Measurements from ENCODE around the gene ZNF701. TPM values are rescaled to one million over a fixed set of nuclear protein-coding genes. Genes with fewer than 3 reads are reported as not detected.
"Not testable (repeated sequence)": the region's sequence is repeated elsewhere in the genome, so short reads cannot be mapped to it uniquely, and the experiment has no call there.

ZNF701 gene
- total and polyA plus RNA-seq, 2 of the 13 experiments (the other 11 are each of a cell fraction or from before 2014, with no cell fraction given): 4.5 to 6.3 TPM

DNA sequence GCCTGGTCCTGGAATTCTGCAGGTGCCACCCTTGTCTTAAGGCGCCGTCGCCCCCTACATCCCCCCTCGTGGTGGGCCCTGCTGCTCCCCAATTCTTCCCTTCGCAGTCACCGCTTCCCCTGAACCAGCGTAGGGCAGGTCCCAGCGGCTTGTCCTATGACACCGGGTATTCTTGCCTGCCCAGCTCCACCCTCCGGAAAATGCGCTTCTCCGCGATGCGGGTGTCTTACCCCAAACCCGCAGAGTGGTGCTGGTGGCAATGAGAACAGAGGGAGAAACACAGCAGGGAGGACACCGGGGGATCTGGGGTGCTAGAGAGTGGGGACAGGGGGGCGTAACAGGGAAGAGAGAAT, 33.7 kb upstream of the ZNF701 start:
- ATAC-seq: no peak
- ChIA-PET POLR2A (no interaction called here), CTCF (ENCODE audit: low intra/inter-chr PET ratio, low total read pairs) (no interaction called here)
- Histone ChIP-seq H2AFZ (ENCODE audit: low read length) (no peak overlapping the region), H3K27me3 (ENCODE audit: control insufficient read depth in 1 of 2, insufficient read depth in 2 of 2, low read length in 2 of 2) (no peaks in the 10 kb centered on the region), H3K27ac (ENCODE audit: extremely low read length, insufficient read depth, low read length) (no peak overlapping the region), H3K36me3 (replicated peaks in 1 of 2; ENCODE audit: control insufficient read depth in 1 of 2, insufficient read depth in 2 of 2, low read length in 2 of 2) (peaks cover 0 to 8% of the 10 kb centered on the region in 2 experiments; a peak in 3 of 5 replicates), H3K9ac (ENCODE audit: insufficient read depth, low read depth, low read length) (no peak overlapping the region), H3K4me2 (ENCODE audit: low read depth, low read length) (no peak overlapping the region), H3K9me3 (ENCODE audit: low read length) (peaks cover 11% of the 10 kb centered on the region), H3K79me2 (ENCODE audit: insufficient read depth, low read length) (no peaks in the 10 kb centered on the region), H3K4me3 (replicated peaks in 1 of 3; ENCODE audit: insufficient read depth in 1 of 3, low read depth in 2 of 3, low read length in 3 of 3) (no peak overlapping the region), H3K4me1 (ENCODE audit: insufficient read depth, low read length) (no peaks in the 10 kb centered on the region), H4K20me1 (ENCODE audit: insufficient read depth, low read length) (no peaks in the 10 kb centered on the region)
- TF ChIP-seq ZNF512B (CRISPR knock-in tag; IDR thresholded peaks at IDR 0.05; ENCODE audit: borderline replicate concordance) (no peak), KAT2B (IDR thresholded peaks at IDR 0.05; ENCODE audit: borderline replicate concordance, low read depth, low read length) (no peak)
- WGBS (ENCODE audit: low lambda C conversion rate): 95% methylated on average over 17 of the region's 17 CpGs
- intact Hi-C loops (cut with micrococcal nuclease; ENCODE audit: unreplicated experiment): no loop called here
- BruUV-seq (replicated peaks): no TSS peak
- in situ Hi-C loops (cut with HindIII; ENCODE audit: extremely low pct_ligation_motif_present, low pct_unique_long_range_greater_than_20kb): no loop called here
- no peak for FAIRE-seq
- no peak for DNase-seq (ENCODE audit: low spot score)

DNA sequence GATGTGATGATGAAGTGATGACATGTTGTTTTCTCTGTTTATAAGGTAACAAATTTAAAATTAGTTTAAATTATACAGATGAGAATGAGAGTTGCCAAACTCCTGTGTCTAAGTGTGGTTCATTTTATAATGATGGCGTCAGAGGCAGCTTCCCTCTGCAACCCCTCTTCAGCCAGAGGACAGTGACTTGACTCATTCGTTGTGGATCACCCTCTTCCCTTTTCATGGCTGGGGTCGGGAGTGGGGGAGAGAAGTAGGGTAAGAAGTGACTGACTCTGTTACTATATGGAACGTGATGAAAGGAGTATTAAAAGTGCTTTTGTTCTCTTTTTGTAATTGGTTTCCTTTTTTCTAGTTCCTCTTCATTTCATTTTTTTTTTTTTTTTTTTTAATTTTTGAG, 31.3 kb upstream of the ZNF701 start:
- in situ Hi-C loops (cut with HindIII; ENCODE audit: extremely low pct_ligation_motif_present, low pct_unique_long_range_greater_than_20kb); H4K20me1 ChIP-seq (ENCODE audit: insufficient read depth, low read length); CTCF ChIA-PET (ENCODE audit: low intra/inter-chr PET ratio, low total read pairs); H2AFZ ChIP-seq (ENCODE audit: low read length); FAIRE-seq; H3K4me2 ChIP-seq (ENCODE audit: low read depth, low read length); H3K9ac ChIP-seq (ENCODE audit: insufficient read depth, low read depth, low read length); H3K4me3 ChIP-seq (replicated peaks in 1 of 3; ENCODE audit: insufficient read depth in 1 of 3, low read depth in 2 of 3, low read length in 3 of 3); H3K27me3 ChIP-seq (ENCODE audit: control insufficient read depth in 1 of 2, insufficient read depth in 2 of 2, low read length in 2 of 2); H3K27ac ChIP-seq (ENCODE audit: extremely low read length, insufficient read depth, low read length); H3K79me2 ChIP-seq (ENCODE audit: insufficient read depth, low read length); ATAC-seq; H3K4me1 ChIP-seq (ENCODE audit: insufficient read depth, low read length); DNase-seq (ENCODE audit: low spot score); intact Hi-C loops (cut with micrococcal nuclease; ENCODE audit: unreplicated experiment); BruUV-seq (replicated peaks); POLR2A ChIA-PET: not testable (repeated sequence)
- 77% methylated on average over 4 of the region's 4 CpGs for WGBS (ENCODE audit: low lambda C conversion rate)
- Histone ChIP-seq H3K9me3 (ENCODE audit: low read length) (peaks cover 11% of the 10 kb centered on the region), H3K36me3 (replicated peaks in 1 of 2; ENCODE audit: control insufficient read depth in 1 of 2, insufficient read depth in 2 of 2, low read length in 2 of 2) (peaks cover 0 to 11% of the 10 kb centered on the region in 2 experiments; a peak in 3 of 5 replicates)

- FAIRE-seq; CTCF ChIA-PET (ENCODE audit: low intra/inter-chr PET ratio, low total read pairs); BruUV-seq (replicated peaks); H3K4me2 ChIP-seq (ENCODE audit: low read depth, low read length); ATAC-seq; in situ Hi-C loops (cut with HindIII; ENCODE audit: extremely low pct_ligation_motif_present, low pct_unique_long_range_greater_than_20kb); H3K9me3 ChIP-seq (ENCODE audit: low read length); H3K27me3 ChIP-seq (ENCODE audit: control insufficient read depth in 1 of 2, insufficient read depth in 2 of 2, low read length in 2 of 2); H3K79me2 ChIP-seq (ENCODE audit: insufficient read depth, low read length); H2AFZ ChIP-seq (ENCODE audit: low read length); H3K4me3 ChIP-seq (replicated peaks in 1 of 3; ENCODE audit: insufficient read depth in 1 of 3, low read depth in 2 of 3, low read length in 3 of 3); H4K20me1 ChIP-seq (ENCODE audit: insufficient read depth, low read length); H3K27ac ChIP-seq (ENCODE audit: extremely low read length, insufficient read depth, low read length); H3K9ac ChIP-seq (ENCODE audit: insufficient read depth, low read depth, low read length); DNase-seq (ENCODE audit: low spot score); H3K4me1 ChIP-seq (ENCODE audit: insufficient read depth, low read length); intact Hi-C loops (cut with micrococcal nuclease; ENCODE audit: unreplicated experiment): not testable (repeated sequence)
- POLR2A ChIA-PET: interaction anchor here (1.2 kb wide), 1 partner anchor 14 kb away, joined by 3 read pairs; no protein-coding TSS in a partner anchor
- WGBS (ENCODE audit: low lambda C conversion rate): 87% methylated on average over 5 of the region's 5 CpGs
- peaks cover 0 to 14% of the 10 kb centered on the region in 2 experiments; a peak in 1 of 5 replicates for H3K36me3 ChIP-seq (replicated peaks in 1 of 2; ENCODE audit: control insufficient read depth in 1 of 2, insufficient read depth in 2 of 2, low read length in 2 of 2)
Measured at GRCh38 chr19:52541176-52541575, 28.9 kb upstream of the ZNF701 start.

Measured in HepG2 (cell line).